ENCODE results near the gene USP28. TPM values are rescaled to one million over a fixed set of nuclear protein-coding genes. Genes with fewer than 3 reads are reported as not detected.

USP28 gene
- total and polyA plus RNA-seq, 2 of the 8 experiments (the other 6 are each of a cell fraction or from before 2014, with no cell fraction given): 82.6 to 119 TPM

- H3K4me1 ChIP-seq (replicated peaks in 1 of 4; ENCODE audit: control insufficient read depth in 3 of 4, insufficient read depth in 4 of 4, low read length in 3 of 4): peaks cover 0 to 8% (median 4%) of the 10 kb centered on the region in 4 experiments; a peak in 3 of 7 replicates
- H2AFZ ChIP-seq (ENCODE audit: low read length): no peak overlapping the region
- H3K23me2 ChIP-seq (ENCODE audit: low read depth, low read length): no peaks in the 10 kb centered on the region
- TF ChIP-seq RXRA (IDR thresholded peaks at IDR 0.05; ENCODE audit: insufficient read depth, low read depth, low read length) (no peak), TAF1 (IDR thresholded peaks at IDR 0.05; ENCODE audit: low read depth, low read length) (no peak), JUN (IDR thresholded peaks at IDR 0.05; ENCODE audit: low read depth, low read length) (no peak), ATF3 (IDR thresholded peaks at IDR 0.05; ENCODE audit: insufficient read depth, low read depth, low read length) (no peak), KDM5A (IDR thresholded peaks at IDR 0.05; ENCODE audit: low read length) (no peak), TEAD4 (IDR thresholded peaks at IDR 0.05; ENCODE audit: low read depth, low read length) (no peak), MAFK (IDR thresholded peaks at IDR 0.05; ENCODE audit: low read depth, low read length) (no peak), CBX8 (IDR thresholded peaks at IDR 0.05; ENCODE audit: borderline replicate concordance, low read depth, low read length) (no peak), CREB1 (IDR thresholded peaks at IDR 0.05) (no peak), TBP (IDR thresholded peaks at IDR 0.05; ENCODE audit: low read depth, low read length) (no peak), CBX5 (IDR thresholded peaks at IDR 0.05; ENCODE audit: low read depth, low read length) (no peak), SP4 (IDR thresholded peaks at IDR 0.05; ENCODE audit: low read length) (no peak), SP1 (IDR thresholded peaks at IDR 0.05; ENCODE audit: low read depth, low read length) (no peak), GABPA (IDR thresholded peaks at IDR 0.05; ENCODE audit: borderline replicate concordance, insufficient read depth, low read length) (no peak), EP300 (IDR thresholded peaks at IDR 0.05; ENCODE audit: borderline replicate concordance in 1 of 2, low read depth in 2 of 2, low read length in 2 of 2) (no peak)
- no peak overlapping the region for H2BK5ac ChIP-seq (ENCODE audit: low read depth, low read length)
- no peak overlapping the region for H2BK15ac ChIP-seq (ENCODE audit: low read length)
- H3K4me3 ChIP-seq (ENCODE audit: extremely low read depth in 1 of 4, insufficient read depth in 2 of 4, low read depth in 3 of 4, low read length in 4 of 4): no peak overlapping the region
- H2BK20ac ChIP-seq (ENCODE audit: low read length): no peak overlapping the region
- ChIA-PET CTCF (ENCODE audit: partially characterized antibody) (interaction anchor here (0.6 to 1.9 kb wide), 13 partner anchors 10 to 360 kb away, joined by 3 to 7 read pairs (median 3); no protein-coding TSS in a partner anchor), POLR2A (ENCODE audit: partially characterized antibody) (no interaction called here)
- FAIRE-seq: no peak
- H4K8ac ChIP-seq (ENCODE audit: extremely low read depth, insufficient read depth, low read length): no peak overlapping the region
- no peak overlapping the region for H3K56ac ChIP-seq (replicated peaks; ENCODE audit: insufficient read length, low read depth, low read length)
- H3K4ac ChIP-seq (replicated peaks; ENCODE audit: insufficient read length, low read depth, low read length): no peak overlapping the region
- no peaks in the 10 kb centered on the region for H3K9me3 ChIP-seq (ENCODE audit: insufficient read depth in 2 of 2, low read depth in 1 of 2, low read length in 1 of 2)
- H3K27ac ChIP-seq (ENCODE audit: low read depth, low read length): no peak overlapping the region
- no peak for DNase-seq (ENCODE audit: low read depth in 1 of 2, low spot score in 2 of 2)
- H4K5ac ChIP-seq (ENCODE audit: insufficient read length, low read depth, low read length): no peak overlapping the region
- no peaks in the 10 kb centered on the region for H3K79me1 ChIP-seq (ENCODE audit: low read depth, low read length)
- no peaks in the 10 kb centered on the region for H3K27me3 ChIP-seq (replicated peaks in 1 of 4; ENCODE audit: control insufficient read depth in 3 of 4, extremely low read depth in 1 of 4, insufficient read depth in 3 of 4, low read length in 3 of 4)
- no peak overlapping the region for H3K14ac ChIP-seq (ENCODE audit: insufficient read length)
- H2BK12ac ChIP-seq (ENCODE audit: low read depth, low read length): no peak overlapping the region
- H2AK5ac ChIP-seq (ENCODE audit: low read depth, low read length): no peak overlapping the region
- no peak overlapping the region for H2BK120ac ChIP-seq (replicated peaks; ENCODE audit: low read depth, low read length)
- H4K91ac ChIP-seq (replicated peaks; ENCODE audit: insufficient read length, low read length): no peak overlapping the region
- no peaks in the 10 kb centered on the region for H3K79me2 ChIP-seq (ENCODE audit: control insufficient read depth in 1 of 2, insufficient read depth in 2 of 2, low read length in 2 of 2)
- H3K23ac ChIP-seq (ENCODE audit: insufficient read length): no peak overlapping the region
- H3K36me3 ChIP-seq (ENCODE audit: control insufficient read depth in 2 of 4, insufficient read depth in 4 of 4, low read length in 3 of 4): no peaks in the 10 kb centered on the region
- no peak overlapping the region for H3K9ac ChIP-seq (replicated peaks in 1 of 4; ENCODE audit: extremely low read depth in 1 of 4, low read depth in 3 of 4, low read length in 3 of 4)
- H3K18ac ChIP-seq (ENCODE audit: extremely low read depth, low read length): no peak overlapping the region
- no peak overlapping the region for H3K4me2 ChIP-seq (ENCODE audit: insufficient read depth in 1 of 2, low read depth in 2 of 2, low read length in 2 of 2)
- WGBS, 2 experiments (ENCODE audit: extremely low coverage in 1 of 2, insufficient coverage in 1 of 2, insufficient read length in 1 of 2, insufficient replicate concordance in 2 of 2, low coverage in 1 of 2, low lambda C conversion rate in 2 of 2, missing lambda C conversion rate in 1 of 2): 89% methylated on average over 2 of the region's 2 CpGs; no CpG with 5 or more reads in 1 of the 2 experiments
- H4K20me1 ChIP-seq (replicated peaks in 1 of 2; ENCODE audit: control insufficient read depth in 1 of 2, insufficient read depth in 2 of 2, low read length in 2 of 2): no peaks in the 10 kb centered on the region
These were observed 25.8 kb upstream of the USP28 start for GRCh38 chr11:113901141-113901540.

All from H1 (cell line).